ENCODE data around the gene AGAP1.

AGAP1 gene

DNA sequence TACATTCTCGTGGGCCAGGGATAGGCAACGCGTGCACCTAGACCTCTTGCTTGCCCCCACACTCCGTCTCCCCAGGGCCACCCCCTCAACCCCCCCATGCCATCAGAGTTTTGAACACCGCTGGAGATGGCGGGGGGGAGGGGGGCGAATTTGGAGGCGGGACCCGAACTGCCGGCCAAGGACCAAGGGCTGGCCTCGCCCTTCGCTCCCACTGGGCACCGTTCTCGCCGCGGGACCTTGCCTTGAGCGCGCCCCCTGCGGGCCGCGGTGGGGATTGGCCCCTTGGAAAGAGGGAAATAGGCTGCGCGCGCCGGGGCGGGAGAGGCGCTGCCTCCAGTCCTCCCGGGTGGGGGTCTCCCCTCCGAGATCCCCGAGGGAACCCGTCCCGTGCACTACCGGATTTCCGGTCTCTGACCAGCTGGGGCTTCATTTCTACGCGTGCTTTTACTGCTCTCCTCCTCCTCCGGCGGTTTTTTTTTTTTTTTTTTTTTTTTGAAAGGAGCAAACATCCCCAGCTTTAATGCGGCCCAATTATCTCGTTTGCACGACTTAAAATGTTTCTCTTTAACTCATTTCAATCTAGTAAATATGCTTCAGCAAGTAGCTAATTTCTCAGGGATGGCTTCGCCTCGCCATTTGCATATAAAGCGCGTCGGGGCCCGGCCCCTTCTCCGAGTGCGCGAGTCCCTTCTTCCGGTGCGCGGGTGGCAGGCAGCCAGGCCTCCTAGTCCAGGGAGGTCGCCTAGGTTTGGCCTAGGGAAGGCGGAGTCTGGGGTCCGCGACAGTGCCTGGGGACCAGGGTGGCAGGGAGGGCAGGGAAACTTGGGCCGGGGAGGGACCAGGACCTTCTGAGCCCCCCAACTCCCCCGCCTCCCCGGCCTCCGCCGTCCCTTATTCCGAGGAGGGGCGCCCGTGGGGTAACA, 684.4 kb downstream of the AGAP1 start:
- peak overlapping the region; percentile 77 for H3K4me3 ChIP-seq (ENCODE audit: low read length)
- H3K9ac ChIP-seq (ENCODE audit: low read length): no peak overlapping the region
- H3K27me3 ChIP-seq (replicated peaks; ENCODE audit: control insufficient read depth, insufficient read depth, low read length): peaks cover 33% of the 10 kb centered on the region
- no peaks in the 10 kb centered on the region for H3K9me3 ChIP-seq (ENCODE audit: control insufficient read depth, low read length)
- no peaks in the 10 kb centered on the region for H3K36me3 ChIP-seq (ENCODE audit: control insufficient read depth, insufficient read depth, low read length, severe bottlenecking)
- peak; percentile 87 for DNase-seq (ENCODE audit: low read depth)
- peaks cover 14% of the 10 kb centered on the region for H3K4me1 ChIP-seq (ENCODE audit: control insufficient read depth, insufficient read depth, low read length)

DNA sequence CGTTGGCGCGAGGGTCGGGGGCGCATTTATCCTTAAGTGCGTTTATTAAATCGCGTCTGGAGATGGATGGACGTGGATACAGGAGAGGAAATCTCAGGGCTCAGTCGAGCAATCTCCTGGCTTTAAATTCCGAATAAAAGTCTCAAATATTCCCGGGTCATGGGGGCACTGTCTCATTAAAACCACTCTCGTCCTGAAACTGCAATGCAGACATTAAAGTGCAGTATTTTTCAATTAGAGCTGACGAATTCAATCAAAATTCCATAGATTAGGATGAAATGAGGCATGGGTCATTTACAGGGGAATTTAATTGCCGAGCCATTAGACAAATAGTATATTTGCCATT, 685.0 kb downstream of the AGAP1 start:
- H3K9ac ChIP-seq (ENCODE audit: low read length): no peak overlapping the region
- no peaks in the 10 kb centered on the region for H3K9me3 ChIP-seq (ENCODE audit: control insufficient read depth, low read length)
- peaks cover 14% of the 10 kb centered on the region for H3K4me1 ChIP-seq (ENCODE audit: control insufficient read depth, insufficient read depth, low read length)
- H3K27me3 ChIP-seq (replicated peaks; ENCODE audit: control insufficient read depth, insufficient read depth, low read length): peaks cover 30% of the 10 kb centered on the region
- no peaks in the 10 kb centered on the region for H3K36me3 ChIP-seq (ENCODE audit: control insufficient read depth, insufficient read depth, low read length, severe bottlenecking)
- DNase-seq (ENCODE audit: low read depth): peak; percentile 37
- H3K4me3 ChIP-seq (ENCODE audit: low read length): peak overlapping the region; percentile 77

DNA sequence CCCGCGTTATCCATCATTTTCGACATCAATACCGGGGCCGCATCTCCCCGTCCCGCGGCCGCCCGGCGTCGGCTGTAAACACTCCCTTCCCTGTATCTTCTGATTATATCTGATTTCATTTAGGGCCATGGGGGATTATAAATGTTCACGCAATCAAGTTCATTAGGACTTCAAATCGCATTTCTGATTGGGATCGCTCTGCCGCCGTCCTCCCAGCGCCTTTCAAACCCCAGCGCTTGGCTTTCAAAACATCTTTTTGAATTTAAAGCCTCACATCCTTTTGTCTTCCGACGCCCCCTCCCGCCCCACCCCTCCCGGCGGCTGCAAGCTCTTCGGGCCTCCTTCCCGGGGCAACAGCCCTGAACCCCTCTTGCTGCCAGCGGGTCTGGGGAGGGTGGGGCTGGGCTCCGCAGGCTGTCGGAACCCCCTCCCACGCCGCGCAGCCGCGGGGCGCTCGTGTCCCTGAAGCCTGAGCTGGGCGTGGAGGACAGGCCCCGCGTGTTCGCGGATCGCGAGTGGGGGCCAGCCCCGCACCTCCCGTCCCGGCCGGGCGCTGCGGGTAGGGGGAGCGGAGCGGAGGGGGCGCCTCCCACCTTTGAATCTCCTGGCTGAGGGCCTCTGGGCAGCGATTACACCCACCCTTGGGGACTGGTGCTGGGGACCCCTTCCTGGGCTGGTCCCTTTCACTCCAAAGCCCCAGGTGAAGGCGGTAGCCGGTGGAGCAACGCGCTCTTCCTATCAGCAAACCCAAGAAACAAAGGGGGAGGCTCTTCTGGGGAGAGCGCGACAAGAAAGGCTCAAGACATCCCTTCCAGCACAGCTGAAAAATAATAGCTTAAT, 685.6 kb downstream of the AGAP1 start:
- Histone ChIP-seq H3K4me1 (ENCODE audit: control insufficient read depth, insufficient read depth, low read length) (peaks cover 14% of the 10 kb centered on the region), H3K9ac (ENCODE audit: low read length) (no peak overlapping the region), H3K9me3 (ENCODE audit: control insufficient read depth, low read length) (peaks cover under 1% of the 10 kb centered on the region), H3K36me3 (ENCODE audit: control insufficient read depth, insufficient read depth, low read length, severe bottlenecking) (no peaks in the 10 kb centered on the region), H3K4me3 (ENCODE audit: low read length) (peak overlapping the region; percentile 77), H3K27me3 (replicated peaks; ENCODE audit: control insufficient read depth, insufficient read depth, low read length) (peaks cover 25% of the 10 kb centered on the region)
- DNase-seq (ENCODE audit: low read depth): peak; percentile 57

- Histone ChIP-seq H3K9ac (ENCODE audit: low read length) (no peak overlapping the region), H3K27me3 (replicated peaks; ENCODE audit: control insufficient read depth, insufficient read depth, low read length) (peaks cover 25% of the 10 kb centered on the region), H3K36me3 (ENCODE audit: control insufficient read depth, insufficient read depth, low read length, severe bottlenecking) (no peaks in the 10 kb centered on the region), H3K9me3 (ENCODE audit: control insufficient read depth, low read length) (peaks cover 9% of the 10 kb centered on the region), H3K4me3 (ENCODE audit: low read length) (no peak overlapping the region), H3K4me1 (ENCODE audit: control insufficient read depth, insufficient read depth, low read length) (peaks cover 14% of the 10 kb centered on the region)
- DNase-seq (ENCODE audit: low read depth): peak; percentile 56
Observed at GRCh38 chr2:236180076-236180816, 686.4 kb downstream of the AGAP1 start.

- H3K36me3 ChIP-seq (ENCODE audit: control insufficient read depth, insufficient read depth, low read length, severe bottlenecking): no peaks in the 10 kb centered on the region
- peaks cover 14% of the 10 kb centered on the region for H3K4me1 ChIP-seq (ENCODE audit: control insufficient read depth, insufficient read depth, low read length)
- H3K4me3 ChIP-seq (ENCODE audit: low read length): no peak overlapping the region
- peaks cover 9% of the 10 kb centered on the region for H3K9me3 ChIP-seq (ENCODE audit: control insufficient read depth, low read length)
- H3K27me3 ChIP-seq (replicated peaks; ENCODE audit: control insufficient read depth, insufficient read depth, low read length): peaks cover 21% of the 10 kb centered on the region
- DNase-seq (ENCODE audit: low read depth): peak; percentile 87
- H3K9ac ChIP-seq (ENCODE audit: low read length): no peak overlapping the region
Observed at GRCh38 chr2:236180831-236181453, 687.1 kb downstream of the AGAP1 start.
